Smooth muscle cell (in vitro differentiated cells): ENCODE results near the gene TFDP1. TPM values are rescaled to one million over a fixed set of nuclear protein-coding genes. Genes with fewer than 3 reads are reported as not detected.

Experiments
- DNase-seq: peaks from one replicate; lab custom pipeline; 2025; ENCODE audit not compliant: unreplicated experiment; lab: John Stamatoyannopoulos, UW
- H2AFZ ChIP-seq: fragments of 200-600 bp; sonication (generic); 2 replicates; pipeline ENCODE4 v1.6.0; 2016; ENCODE audit warnings: antibody characterized with exemption, low read depth, mild to moderate bottlenecking
- H3F3A ChIP-seq: fragments of 200-600 bp; sonication (generic); 2 replicates; pipeline ENCODE4 v1.6.0; 2017; ENCODE audit warnings: antibody characterized with exemption, low read depth
- H3K27ac ChIP-seq: fragments of 200-600 bp; sonication (generic); 2 replicates; pipeline ENCODE4 v1.5.1; 2016; ENCODE audit warnings: low read depth, mild to moderate bottlenecking
- H3K27me3 ChIP-seq: fragments of 200-600 bp; sonication (generic); 2 replicates; pipeline ENCODE4 v1.6.1; 2016; ENCODE audit warnings: low read depth, mild to moderate bottlenecking
- H3K36me3 ChIP-seq: fragments of 200-600 bp; sonication (generic); 2 replicates; pipeline ENCODE4 v1.5.1; 2016; ENCODE audit warnings: low read depth
- H3K4me1 ChIP-seq: fragments of 200-600 bp; sonication (generic); 2 replicates; pipeline ENCODE4 v1.5.1; 2016; ENCODE audit warnings: low read depth
- H3K4me2 ChIP-seq: fragments of 200-600 bp; sonication (generic); 2 replicates; pipeline ENCODE4 v1.6.0; 2016; ENCODE audit warnings: mild to moderate bottlenecking
- H3K4me3 ChIP-seq: fragments of 200-600 bp; sonication (generic); 2 replicates; pipeline ENCODE4 v1.5.1; 2016; ENCODE audit warnings: mild to moderate bottlenecking
- H3K79me2 ChIP-seq: fragments of 200-600 bp; sonication (generic); 2 replicates; pipeline ENCODE4 v1.6.0; 2016; ENCODE audit warnings: low read depth, mild to moderate bottlenecking
- H3K9ac ChIP-seq: fragments of 200-600 bp; sonication (generic); 2 replicates; pipeline ENCODE4 v1.6.0; 2016; ENCODE audit warnings: low read depth
- H3K9me3 ChIP-seq: fragments of 200-600 bp; sonication (generic); replicated peaks from 2 replicates; pipeline ENCODE4 v1.5.1; 2016; ENCODE audit warnings: low read depth
- H4K20me1 ChIP-seq: fragments of 200-600 bp; sonication (generic); 2 replicates; pipeline ENCODE4 v1.6.0; 2016; ENCODE audit warnings: low read depth
- CTCF ChIP-seq: fragments of 200-600 bp; sonication (generic); IDR thresholded peaks from 2 replicates; pipeline ENCODE4 v1.5.1; 2017; ENCODE audit warnings: borderline replicate concordance, mild to moderate bottlenecking, antibody characterized with exemption; ENCODE audit not compliant: insufficient read depth, poor library complexity, severe bottlenecking
- WGBS: methylation state at CpG from one replicate; pipeline ENCODE4 v1.1.7; 2016; ENCODE audit warnings: low lambda C conversion rate; 5-methylcytosine and 5-hydroxymethylcytosine counted together
- polyA plus RNA-seq: library from polyadenylated mRNA; unstranded; fragments of >200 nt; fragmentation: Nextera tagmentation; extraction: Ambion mirVana; gene quantifications from 2 replicates; pipeline ENCODE4 v1.2.1, GENCODE V29; 2016
- total RNA-seq: library from RNA; depleted of rRNA; stranded (reverse); fragments of >200 nt; gene quantifications from 2 replicates; pipeline ENCODE4 v1.2.3, GENCODE V29; 2014

TFDP1 gene
- total and polyA plus RNA-seq, 2 experiments from 2014 or later = 52.8 to 53.6 TPM

DNA sequence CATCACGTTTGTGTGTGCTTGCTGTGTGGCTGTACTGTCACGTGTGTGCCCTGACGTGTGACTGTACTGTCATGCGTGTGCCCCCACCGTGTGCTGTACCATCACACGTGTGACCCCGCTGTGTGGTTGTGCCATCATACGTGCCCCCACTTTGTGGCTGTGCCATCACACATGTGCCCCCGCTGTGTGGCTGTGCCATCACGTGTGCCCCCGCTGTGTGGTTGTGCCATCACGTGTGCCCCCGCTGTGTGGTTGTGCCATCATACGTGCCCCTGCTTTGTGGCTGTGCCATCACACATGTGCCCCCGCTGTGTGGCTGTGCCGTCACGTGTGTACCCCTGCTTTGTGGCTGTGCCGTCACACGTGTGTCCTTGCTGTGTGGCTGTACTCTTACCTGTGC, 25.7 kb downstream of the TFDP1 start:
- no peak overlapping the region for H2AFZ ChIP-seq
- TF ChIP-seq CTCF = no peak
- DNase-seq = no peak
- H3F3A ChIP-seq = no peaks in the 10 kb centered on the region
- over 99% methylated on average over 19 of the region's 19 CpGs for WGBS
- no peak overlapping the region for H3K4me2 ChIP-seq
- peaks cover 36% of the 10 kb centered on the region for H3K79me2 ChIP-seq
- H3K4me1 ChIP-seq = no peaks in the 10 kb centered on the region
- H3K27me3 ChIP-seq = no peaks in the 10 kb centered on the region
- H3K27ac ChIP-seq = no peak overlapping the region
- peaks cover 76% of the 10 kb centered on the region for H4K20me1 ChIP-seq
- H3K36me3 ChIP-seq = no peaks in the 10 kb centered on the region
- no peaks in the 10 kb centered on the region for H3K9me3 ChIP-seq
- no peak overlapping the region for H3K4me3 ChIP-seq
- no peak overlapping the region for H3K9ac ChIP-seq

DNA sequence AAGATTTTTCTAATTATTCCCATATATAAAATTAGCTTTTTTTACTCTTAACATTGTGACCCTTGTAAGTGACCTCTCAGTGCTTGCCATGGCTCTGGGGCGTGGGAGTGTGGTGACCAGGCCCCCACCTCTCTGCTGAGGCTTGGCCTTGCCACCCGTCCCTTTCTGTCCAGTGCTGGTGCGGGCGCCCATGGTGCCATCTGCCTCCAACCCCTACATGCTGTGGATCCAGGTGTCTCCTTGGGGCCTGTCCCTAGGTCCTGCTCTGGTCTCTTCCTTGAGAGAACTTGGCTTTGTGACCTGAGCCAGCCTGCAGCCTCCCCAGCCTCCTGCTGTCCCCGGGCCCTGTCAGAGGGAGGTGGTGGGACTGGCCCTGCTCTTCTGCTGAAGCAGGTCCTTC, 27.4 kb downstream of the TFDP1 start:
- Histone ChIP-seq H3K4me1 (peaks cover 9% of the 10 kb centered on the region), H3K27me3 (no peaks in the 10 kb centered on the region), H4K20me1 (peaks cover 90% of the 10 kb centered on the region), H3K27ac (no peak overlapping the region), H2AFZ (no peak overlapping the region), H3K36me3 (no peaks in the 10 kb centered on the region), H3F3A (no peaks in the 10 kb centered on the region), H3K9ac (no peak overlapping the region), H3K79me2 (peaks cover 35% of the 10 kb centered on the region), H3K4me3 (no peak overlapping the region), H3K4me2 (no peak overlapping the region), H3K9me3 (no peaks in the 10 kb centered on the region)
- no peak for TF ChIP-seq CTCF
- DNase-seq = no peak
- WGBS = 95% methylated on average over 5 of the region's 5 CpGs

GRCh38 chr13:113612607-113613006, 28.1 kb downstream of the TFDP1 start:
- Histone ChIP-seq H3K27me3 (no peaks in the 10 kb centered on the region), H3K4me3 (no peak overlapping the region), H3K4me1 (peaks cover 10% of the 10 kb centered on the region), H3K4me2 (no peak overlapping the region), H3K79me2 (peaks cover 31% of the 10 kb centered on the region), H2AFZ (no peak overlapping the region), H3K9ac (no peak overlapping the region), H3K9me3 (no peaks in the 10 kb centered on the region), H4K20me1 (peaks cover 92% of the 10 kb centered on the region), H3K27ac (no peak overlapping the region), H3K36me3 (no peaks in the 10 kb centered on the region), H3F3A (no peaks in the 10 kb centered on the region)
- WGBS = 78% methylated on average over 10 of the region's 10 CpGs
- no peak for DNase-seq
- TF ChIP-seq CTCF = no peak

DNA sequence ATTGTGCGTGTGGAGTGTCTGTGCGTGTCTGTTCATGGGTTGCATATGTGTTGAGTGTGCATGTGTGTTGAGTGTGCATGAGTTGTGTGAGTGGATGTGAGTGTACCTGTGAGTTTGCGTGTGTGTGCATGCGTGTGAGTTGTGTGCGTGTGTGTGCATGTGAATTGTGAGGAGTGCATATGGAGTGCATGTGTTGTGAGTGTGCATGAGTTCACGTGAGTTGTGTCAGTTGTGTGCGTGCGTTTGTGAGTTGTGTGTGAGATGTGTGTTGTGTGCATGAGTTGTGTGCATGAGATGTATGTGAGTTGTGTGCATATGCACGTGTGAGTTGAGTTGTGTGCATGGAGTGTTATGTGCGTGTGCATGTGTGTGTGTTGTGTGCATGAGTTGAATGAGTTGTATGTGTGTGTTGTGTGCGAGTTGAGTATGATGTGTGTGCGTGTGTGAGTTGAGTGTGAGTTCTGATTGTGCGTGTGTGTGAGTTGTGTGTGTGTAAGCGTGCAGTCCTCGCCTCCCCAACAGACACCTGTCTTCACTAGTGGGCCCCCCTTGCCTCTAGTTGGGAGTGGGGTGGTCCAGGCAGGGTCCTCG, 29.3 kb downstream of the TFDP1 start:
- no peak overlapping the region for H3K27ac ChIP-seq
- no peak overlapping the region for H2AFZ ChIP-seq
- no peaks in the 10 kb centered on the region for H3K27me3 ChIP-seq
- H3F3A ChIP-seq = no peaks in the 10 kb centered on the region
- DNase-seq = no peak
- H3K36me3 ChIP-seq = no peaks in the 10 kb centered on the region
- WGBS = 100% methylated on average over 15 of the region's 16 CpGs
- H3K9ac ChIP-seq = no peak overlapping the region
- TF ChIP-seq CTCF = no peak
- no peak overlapping the region for H3K4me2 ChIP-seq
- H3K9me3 ChIP-seq = no peaks in the 10 kb centered on the region
- peaks cover 92% of the 10 kb centered on the region for H4K20me1 ChIP-seq
- H3K4me1 ChIP-seq = peaks cover 10% of the 10 kb centered on the region
- H3K4me3 ChIP-seq = no peak overlapping the region
- H3K79me2 ChIP-seq = peaks cover 26% of the 10 kb centered on the region
